ENCODE data around the gene IFRD2. TPM values are rescaled to one million over a fixed set of nuclear protein-coding genes. Genes with fewer than 3 reads are reported as not detected.

Gene IFRD2
- total and polyA plus RNA-seq, 9 of the 15 experiments (the other 6 are each of a cell fraction or from before 2014, with no cell fraction given) = 30.5 to 115 (median 52.8) TPM

DNA sequence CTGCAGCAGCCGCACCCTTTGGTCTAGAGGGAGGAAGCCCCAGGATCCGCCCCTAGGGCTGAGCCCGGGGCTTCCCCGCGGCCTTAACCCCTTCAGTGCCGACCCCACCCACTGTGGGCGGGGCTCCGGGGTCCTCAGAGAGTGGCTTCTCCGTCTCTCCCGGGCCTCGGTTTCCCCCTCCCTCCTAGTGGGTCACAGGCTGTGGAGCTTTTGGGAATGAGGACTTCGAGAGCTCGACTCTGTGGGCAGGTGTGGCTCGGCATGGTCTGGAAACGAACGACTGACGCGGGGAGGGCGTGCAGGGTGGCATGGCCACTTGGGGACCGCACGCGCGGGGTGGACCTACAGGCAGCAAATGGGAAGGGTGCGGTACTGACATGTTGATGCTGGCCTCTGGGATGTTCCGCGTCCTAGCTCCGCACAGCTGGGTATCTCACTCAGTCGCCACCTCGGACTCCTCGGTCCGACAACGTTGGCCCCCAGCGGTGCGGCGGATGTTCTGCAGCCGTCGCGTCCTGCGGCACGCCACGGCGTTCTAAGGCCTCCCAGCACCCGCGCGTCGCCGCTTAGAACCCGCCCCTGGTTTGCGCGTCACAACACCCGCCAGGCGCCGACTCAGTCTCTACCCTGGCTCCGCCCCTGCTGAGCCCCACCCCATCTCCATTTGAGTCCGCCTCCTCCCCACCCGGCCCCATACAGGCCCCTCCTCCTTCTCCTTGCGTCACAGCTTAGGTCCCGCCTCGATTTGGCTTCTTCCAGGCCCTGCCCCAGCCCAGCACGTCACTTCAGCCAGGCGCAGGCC lies 6.8 kb upstream of the IFRD2 start, which contains the start of the genes HYAL3 and NAA80 (continued):
- TF ChIP-seq SP1 (CRISPR knock-in tag; IDR thresholded peaks at IDR 0.05) = peak; percentile 80
- TF ChIP-seq SMC3 (conservative IDR thresholded peaks at IDR 0.05; ENCODE audit: insufficient read depth, low read depth, low read length) = 0 out of 2 replicates have a peak, but pooled peaks have one; percentile 6
- no peak for TF ChIP-seq POLR3G (IDR thresholded peaks at IDR 0.05; ENCODE audit: extremely low read depth, insufficient read length, insufficient replicate concordance)
- no peak for TF ChIP-seq GATA2 (CRISPR knock-in tag; IDR thresholded peaks at IDR 0.05)
- TF ChIP-seq, protein P1, sequence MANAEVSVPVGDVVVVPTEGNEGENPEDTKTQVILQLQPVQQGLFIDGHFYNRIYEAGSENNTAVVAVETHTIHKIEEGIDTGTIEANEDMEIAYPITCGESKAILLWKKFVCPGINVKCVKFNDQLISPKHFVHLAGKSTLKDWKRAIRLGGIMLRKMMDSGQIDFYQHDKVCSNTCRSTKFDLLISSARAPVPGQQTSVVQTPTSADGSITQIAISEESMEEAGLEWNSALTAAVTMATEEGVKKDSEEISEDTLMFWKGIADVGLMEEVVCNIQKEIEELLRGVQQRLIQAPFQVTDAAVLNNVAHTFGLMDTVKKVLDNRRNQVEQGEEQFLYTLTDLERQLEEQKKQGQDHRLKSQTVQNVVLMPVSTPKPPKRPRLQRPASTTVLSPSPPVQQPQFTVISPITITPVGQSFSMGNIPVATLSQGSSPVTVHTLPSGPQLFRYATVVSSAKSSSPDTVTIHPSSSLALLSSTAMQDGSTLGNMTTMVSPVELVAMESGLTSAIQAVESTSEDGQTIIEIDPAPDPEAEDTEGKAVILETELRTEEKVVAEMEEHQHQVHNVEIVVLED (CRISPR knock-in tag; IDR thresholded peaks at IDR 0.05) = peak; percentile 86
- TF ChIP-seq TAL1 (IDR thresholded peaks at IDR 0.05) = no peak
- TF ChIP-seq ZNF316 (IDR thresholded peaks at IDR 0.05) = no peak
- TF ChIP-seq C11orf30 (IDR thresholded peaks at IDR 0.05; ENCODE audit: low read depth) = peak; percentile 52
- TF ChIP-seq RAD51 (IDR thresholded peaks at IDR 0.05; ENCODE audit: borderline replicate concordance, low read depth) = no peak
- TF ChIP-seq RBFOX2 (IDR thresholded peaks at IDR 0.05; ENCODE audit: low read depth, low read length) = peak; percentile 80
- no peak; the same call in 1 of the 2 replicates for TF ChIP-seq MECOM (CRISPR knock-in tag; IDR thresholded peaks at IDR 0.05)
- no peak for TF ChIP-seq SAFB (IDR thresholded peaks at IDR 0.05; ENCODE audit: borderline replicate concordance, low read depth, low read length)
- peak; percentile 52 for TF ChIP-seq FIP1L1 (IDR thresholded peaks at IDR 0.05; ENCODE audit: low read depth, low read length, poor library complexity, severe bottlenecking)
- TF ChIP-seq, protein P2, sequence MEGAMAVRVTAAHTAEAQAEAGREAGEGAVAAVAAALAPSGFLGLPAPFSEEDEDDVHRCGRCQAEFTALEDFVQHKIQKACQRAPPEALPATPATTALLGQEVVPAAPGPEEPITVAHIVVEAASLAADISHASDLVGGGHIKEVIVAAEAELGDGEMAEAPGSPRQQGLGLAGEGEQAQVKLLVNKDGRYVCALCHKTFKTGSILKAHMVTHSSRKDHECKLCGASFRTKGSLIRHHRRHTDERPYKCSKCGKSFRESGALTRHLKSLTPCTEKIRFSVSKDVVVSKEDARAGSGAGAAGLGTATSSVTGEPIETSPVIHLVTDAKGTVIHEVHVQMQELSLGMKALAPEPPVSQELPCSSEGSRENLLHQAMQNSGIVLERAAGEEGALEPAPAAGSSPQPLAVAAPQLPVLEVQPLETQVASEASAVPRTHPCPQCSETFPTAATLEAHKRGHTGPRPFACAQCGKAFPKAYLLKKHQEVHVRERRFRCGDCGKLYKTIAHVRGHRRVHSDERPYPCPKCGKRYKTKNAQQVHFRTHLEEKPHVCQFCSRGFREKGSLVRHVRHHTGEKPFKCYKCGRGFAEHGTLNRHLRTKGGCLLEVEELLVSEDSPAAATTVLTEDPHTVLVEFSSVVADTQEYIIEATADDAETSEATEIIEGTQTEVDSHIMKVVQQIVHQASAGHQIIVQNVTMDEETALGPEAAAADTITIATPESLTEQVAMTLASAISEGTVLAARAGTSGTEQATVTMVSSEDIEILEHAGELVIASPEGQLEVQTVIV (CRISPR knock-in tag; IDR thresholded peaks at IDR 0.05; ENCODE audit: borderline replicate concordance) = no peak
- TF ChIP-seq SIN3B (IDR thresholded peaks at IDR 0.05; ENCODE audit: low read depth) = peak; percentile 50; the same call in 1 of the 2 replicates
- no peak for TF ChIP-seq STAT5B (CRISPR knock-in tag; IDR thresholded peaks at IDR 0.05)
- no peak for TF ChIP-seq ZNF586 (CRISPR knock-in tag; conservative IDR thresholded peaks at IDR 0.05)
- no peak for TF ChIP-seq SMAD1 (IDR thresholded peaks at IDR 0.05; ENCODE audit: low read depth, low read length, partially characterized antibody)
- TF ChIP-seq HMG20B (CRISPR knock-in tag; IDR thresholded peaks at IDR 0.05) = no peak
- TF ChIP-seq KLF16 (IDR thresholded peaks at IDR 0.05) = no peak
- TF ChIP-seq RCOR1 (IDR thresholded peaks at IDR 0.05; ENCODE audit: borderline replicate concordance in 1 of 2, low read depth in 2 of 2, low read length in 2 of 2) = no peak
- TF ChIP-seq, protein P3, sequence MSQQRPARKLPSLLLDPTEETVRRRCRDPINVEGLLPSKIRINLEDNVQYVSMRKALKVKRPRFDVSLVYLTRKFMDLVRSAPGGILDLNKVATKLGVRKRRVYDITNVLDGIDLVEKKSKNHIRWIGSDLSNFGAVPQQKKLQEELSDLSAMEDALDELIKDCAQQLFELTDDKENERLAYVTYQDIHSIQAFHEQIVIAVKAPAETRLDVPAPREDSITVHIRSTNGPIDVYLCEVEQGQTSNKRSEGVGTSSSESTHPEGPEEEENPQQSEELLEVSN (IDR thresholded peaks at IDR 0.05; ENCODE audit: borderline replicate concordance in 1 of 2, extremely low read depth in 1 of 2, insufficient read depth in 1 of 2, insufficient read length in 1 of 2, low read depth in 1 of 2, low read length in 1 of 2, poor library complexity in 1 of 2, severe bottlenecking in 1 of 2) = peak in 1 of 2 experiments; percentile 26
- no peak for TF ChIP-seq ZNF133 (CRISPR knock-in tag; IDR thresholded peaks at IDR 0.05)
- peak; percentile 88 for TF ChIP-seq SAP30 (IDR thresholded peaks at IDR 0.05; ENCODE audit: borderline replicate concordance, insufficient read depth, low read depth, low read length, poor library complexity, severe bottlenecking)
